ENCODE measurements around the gene RAB11FIP4.

Gene RAB11FIP4

DNA sequence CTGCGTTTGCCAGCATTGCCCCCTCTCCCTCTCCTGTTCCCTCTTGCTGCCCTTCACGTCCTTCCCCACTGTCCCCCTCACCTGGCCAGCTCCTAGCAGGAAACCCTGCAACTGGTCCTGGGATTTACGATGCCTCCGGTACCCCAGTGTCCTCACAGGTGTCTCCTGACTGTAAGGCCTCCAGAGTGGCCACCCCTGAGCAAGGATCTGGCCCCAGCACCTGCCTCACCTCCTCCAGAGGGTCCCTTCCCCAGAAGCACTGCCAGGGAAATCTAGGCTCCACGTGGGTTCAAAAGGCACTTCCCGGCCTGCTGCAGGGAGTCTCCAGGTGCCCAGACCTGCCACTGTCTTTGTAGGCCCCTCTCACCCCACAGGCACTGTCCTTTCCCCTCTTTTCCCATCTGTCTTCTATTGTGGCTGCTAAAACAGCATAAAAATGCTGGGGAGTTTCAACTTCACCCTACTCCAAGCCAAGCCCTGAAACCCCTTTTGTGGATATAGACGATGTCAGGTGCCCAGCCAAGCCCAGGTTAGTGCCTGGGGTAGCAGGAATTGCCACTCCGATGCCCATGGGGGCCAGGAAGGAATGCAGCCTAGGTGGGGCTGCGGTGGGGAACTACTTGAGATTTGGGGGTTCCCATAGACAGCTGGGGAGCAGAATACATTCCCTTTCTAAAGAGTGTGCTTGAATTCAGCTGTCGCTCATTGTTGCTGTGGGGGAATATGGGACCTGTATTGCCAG lies 25.7 kb downstream of the RAB11FIP4 start:
- Histone ChIP-seq H3K27me3 (ENCODE audit: insufficient read depth, low read length) (no peaks in the 10 kb centered on the region), H3K4me1 (ENCODE audit: insufficient read depth, low read length) (peaks cover 35% of the 10 kb centered on the region), H3K36me3 (ENCODE audit: insufficient read depth, low read length) (no peaks in the 10 kb centered on the region), H3K4me3 (ENCODE audit: low read length) (no peak overlapping the region), H2AFZ (ENCODE audit: low read depth, low read length) (no peak overlapping the region), H3K9me3 (ENCODE audit: low read length) (no peaks in the 10 kb centered on the region)

DNA sequence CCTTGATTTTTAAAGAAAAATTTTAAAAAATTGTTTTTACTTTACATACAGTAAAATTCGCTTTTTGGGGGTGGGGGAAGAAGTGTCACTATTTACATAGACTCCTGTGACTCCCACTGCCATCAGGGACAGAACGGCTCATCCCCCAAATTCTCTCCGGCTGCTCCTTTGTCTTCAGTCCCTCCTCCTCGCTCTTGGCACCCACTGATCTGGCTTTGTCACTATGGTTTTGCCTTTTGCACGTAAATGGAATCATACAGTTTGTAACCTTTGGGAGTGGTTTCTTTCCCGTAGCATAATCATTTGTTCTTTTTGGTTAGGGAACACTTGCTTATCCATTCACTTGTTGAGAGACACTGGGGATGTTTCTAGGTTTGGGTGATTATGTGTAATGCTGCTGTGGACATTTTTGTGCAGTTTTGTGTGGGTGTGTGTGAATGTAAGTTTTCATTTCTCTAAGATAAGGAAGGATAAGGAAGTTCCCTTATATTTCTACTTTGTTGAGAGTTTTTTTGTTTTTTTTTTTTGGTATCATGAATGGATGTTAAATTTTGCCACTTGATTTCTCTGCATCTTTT lies 27.4 kb downstream of the RAB11FIP4 start:
- Histone ChIP-seq H2AFZ (ENCODE audit: low read depth, low read length) (no peak overlapping the region), H3K4me3 (ENCODE audit: low read length) (no peak overlapping the region), H3K36me3 (ENCODE audit: insufficient read depth, low read length) (no peaks in the 10 kb centered on the region), H3K9me3 (ENCODE audit: low read length) (no peaks in the 10 kb centered on the region), H3K27me3 (ENCODE audit: insufficient read depth, low read length) (no peaks in the 10 kb centered on the region), H3K4me1 (ENCODE audit: insufficient read depth, low read length) (peaks cover 30% of the 10 kb centered on the region)

DNA sequence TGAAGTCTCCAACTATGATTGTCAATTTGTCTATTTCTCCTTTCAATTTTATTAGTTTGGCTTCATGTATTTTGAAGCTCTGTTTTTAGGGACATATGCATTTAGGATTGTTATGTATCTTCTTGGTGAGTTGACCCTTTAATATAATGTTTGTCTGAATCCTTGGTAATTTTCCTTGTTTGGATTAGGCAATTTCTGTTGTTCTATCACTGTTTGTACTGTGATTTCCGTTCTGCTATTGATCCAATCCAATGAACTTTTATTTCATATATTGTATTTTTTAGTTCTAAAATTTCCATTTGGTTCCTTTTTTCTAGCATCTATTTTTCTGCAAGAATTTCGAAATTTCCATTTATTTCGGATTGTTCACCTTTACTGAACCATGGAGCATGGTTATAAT lies 31.0 kb downstream of the RAB11FIP4 start:
- no peaks in the 10 kb centered on the region for H3K9me3 ChIP-seq (ENCODE audit: low read length)
- H3K4me1 ChIP-seq (ENCODE audit: insufficient read depth, low read length), result peaks cover 11% of the 10 kb centered on the region
- no peaks in the 10 kb centered on the region for H3K36me3 ChIP-seq (ENCODE audit: insufficient read depth, low read length)
- H2AFZ ChIP-seq (ENCODE audit: low read depth, low read length), result no peak overlapping the region
- no peaks in the 10 kb centered on the region for H3K27me3 ChIP-seq (ENCODE audit: insufficient read depth, low read length)
- no peak overlapping the region for H3K4me3 ChIP-seq (ENCODE audit: low read length)

DNA sequence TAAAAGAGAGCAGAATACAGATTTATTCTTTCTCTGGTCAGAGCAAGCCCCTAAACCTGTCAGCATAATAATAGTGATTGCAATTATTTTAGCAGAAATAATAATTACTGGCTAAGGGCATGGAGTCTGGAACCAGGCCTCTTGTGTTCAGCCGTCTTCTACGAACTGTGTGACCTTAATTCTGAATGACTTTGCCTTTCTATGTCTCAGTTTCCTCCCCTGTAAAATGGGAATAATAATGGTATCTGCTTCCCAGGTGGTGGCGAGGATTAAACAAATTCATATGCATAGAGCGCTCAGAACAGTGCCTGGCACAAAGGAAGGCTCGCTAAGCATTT lies 33.4 kb downstream of the RAB11FIP4 start:
- Histone ChIP-seq H3K4me1 (ENCODE audit: insufficient read depth, low read length) (peaks cover 6% of the 10 kb centered on the region), H3K4me3 (ENCODE audit: low read length) (no peak overlapping the region), H3K36me3 (ENCODE audit: insufficient read depth, low read length) (no peaks in the 10 kb centered on the region)

DNA sequence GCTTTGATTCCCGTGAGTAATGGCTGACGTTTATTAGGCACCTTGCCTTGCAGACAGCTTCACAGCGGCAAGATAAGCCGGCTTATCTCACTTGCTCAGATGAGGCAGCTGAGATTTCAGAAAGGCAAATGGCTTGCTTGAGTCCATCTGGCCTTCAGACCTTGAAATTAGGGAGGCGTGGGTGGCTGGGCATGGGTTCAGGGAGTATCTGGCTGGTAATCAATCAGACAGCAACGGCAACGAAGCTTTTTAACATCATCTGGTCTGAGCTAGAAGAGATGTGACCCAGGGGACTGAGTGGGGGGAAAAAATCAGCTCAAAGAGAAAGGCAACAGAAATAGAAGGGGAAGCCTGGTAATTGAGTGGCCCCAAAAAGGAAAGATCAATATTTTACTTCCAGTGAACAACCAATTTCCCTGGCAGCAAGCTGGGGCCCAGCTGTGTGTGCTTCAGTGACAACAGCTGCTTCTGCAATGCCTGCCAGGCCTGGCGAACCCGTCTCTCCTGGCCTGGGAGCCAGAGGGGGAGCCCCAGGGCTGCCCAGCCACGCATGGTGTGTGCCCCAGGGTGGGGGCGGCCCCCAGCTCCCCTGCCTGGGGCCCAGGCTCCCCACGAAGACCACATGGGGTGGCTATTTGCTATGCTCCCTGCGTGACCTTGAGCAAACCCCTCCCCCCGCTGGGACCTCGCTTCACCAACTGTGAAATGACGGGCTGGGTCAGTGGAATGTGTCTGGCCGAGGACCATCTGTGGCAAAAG lies 34.0 kb downstream of the RAB11FIP4 start:
- Histone ChIP-seq H3K4me3 (ENCODE audit: low read length) (no peak overlapping the region), H2AFZ (ENCODE audit: low read depth, low read length) (no peak overlapping the region), H3K9me3 (ENCODE audit: low read length) (no peaks in the 10 kb centered on the region), H3K27me3 (ENCODE audit: insufficient read depth, low read length) (no peaks in the 10 kb centered on the region), H3K4me1 (ENCODE audit: insufficient read depth, low read length) (peaks cover 6% of the 10 kb centered on the region), H3K36me3 (ENCODE audit: insufficient read depth, low read length) (no peaks in the 10 kb centered on the region)

More for the DNA sequence above, 33.4 kb downstream of the RAB11FIP4 start:
- no peaks in the 10 kb centered on the region for H3K9me3 ChIP-seq (ENCODE audit: low read length)
- no peak overlapping the region for H2AFZ ChIP-seq (ENCODE audit: low read depth, low read length)
- H3K27me3 ChIP-seq (ENCODE audit: insufficient read depth, low read length), result no peaks in the 10 kb centered on the region

DNA sequence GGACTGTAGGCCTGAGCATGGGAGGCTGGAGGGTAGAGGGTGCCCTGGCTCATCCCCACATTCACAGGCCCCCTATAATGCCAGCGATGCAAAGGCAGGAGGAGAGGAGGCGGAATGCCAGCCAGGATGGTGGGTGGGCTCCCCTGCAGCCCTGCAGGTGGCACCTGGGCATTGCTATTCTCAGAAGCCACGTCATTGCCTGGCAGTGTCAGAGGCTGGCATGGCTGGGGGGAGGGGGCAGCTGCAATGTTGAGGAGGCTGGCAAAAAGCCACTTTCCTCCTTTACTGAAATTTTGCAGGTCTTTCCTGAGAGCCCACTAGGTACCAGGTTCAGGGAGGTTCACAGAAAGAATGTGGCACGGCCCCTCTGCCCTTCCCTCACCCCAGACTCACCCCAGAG lies 36.2 kb downstream of the RAB11FIP4 start:
- H2AFZ ChIP-seq (ENCODE audit: low read depth, low read length), result no peak overlapping the region
- no peaks in the 10 kb centered on the region for H3K36me3 ChIP-seq (ENCODE audit: insufficient read depth, low read length)
- H3K4me3 ChIP-seq (ENCODE audit: low read length), result no peak overlapping the region
- peaks cover 11% of the 10 kb centered on the region for H3K4me1 ChIP-seq (ENCODE audit: insufficient read depth, low read length)
- no peaks in the 10 kb centered on the region for H3K27me3 ChIP-seq (ENCODE audit: insufficient read depth, low read length)
- no peaks in the 10 kb centered on the region for H3K9me3 ChIP-seq (ENCODE audit: low read length)

DNA sequence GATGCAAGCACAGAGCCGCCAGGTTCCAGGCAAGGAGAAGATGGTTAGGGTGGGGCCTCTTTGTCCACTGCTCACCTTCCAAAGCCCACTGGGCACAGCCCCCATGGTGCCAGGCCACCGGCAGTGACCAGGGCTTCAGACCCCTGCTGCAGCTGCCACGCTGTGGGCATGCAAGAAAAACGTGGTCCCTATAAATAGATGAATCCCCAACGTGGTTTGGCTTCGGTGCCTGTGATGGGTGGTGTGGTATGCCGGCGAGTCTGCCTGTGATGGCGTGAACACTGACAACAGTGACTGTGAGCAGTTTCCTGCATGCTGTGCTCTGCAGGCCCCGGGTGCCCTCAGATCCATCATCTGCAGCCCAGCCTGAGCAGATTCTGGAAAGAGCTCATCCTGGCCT lies 36.6 kb downstream of the RAB11FIP4 start:
- Histone ChIP-seq H3K27me3 (ENCODE audit: insufficient read depth, low read length) (no peaks in the 10 kb centered on the region), H3K9me3 (ENCODE audit: low read length) (no peaks in the 10 kb centered on the region), H3K4me1 (ENCODE audit: insufficient read depth, low read length) (peaks cover 11% of the 10 kb centered on the region), H2AFZ (ENCODE audit: low read depth, low read length) (no peak overlapping the region), H3K4me3 (ENCODE audit: low read length) (no peak overlapping the region), H3K36me3 (ENCODE audit: insufficient read depth, low read length) (no peaks in the 10 kb centered on the region)

DNA sequence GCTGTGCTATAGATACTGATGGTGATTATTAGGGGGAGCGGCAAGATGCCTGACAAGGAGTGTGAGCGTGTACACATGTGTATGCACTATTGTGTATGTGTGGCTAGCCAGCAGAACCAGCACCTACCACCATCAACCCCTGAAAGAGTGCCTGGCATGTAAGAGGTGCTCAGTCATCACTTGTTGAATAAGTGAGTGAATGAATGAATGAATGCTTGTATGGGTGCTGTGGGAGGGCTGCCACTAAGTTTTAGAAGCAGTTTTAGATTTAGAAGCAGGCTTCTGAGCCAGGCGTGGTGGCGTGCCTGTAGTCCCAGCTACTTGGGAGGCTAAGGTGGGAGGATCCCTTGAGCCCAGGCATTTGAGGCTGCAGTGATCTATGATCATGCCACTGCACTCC lies 37.0 kb downstream of the RAB11FIP4 start:
- Histone ChIP-seq H2AFZ (ENCODE audit: low read depth, low read length) (no peak overlapping the region), H3K9me3 (ENCODE audit: low read length) (no peaks in the 10 kb centered on the region), H3K4me3 (ENCODE audit: low read length) (no peak overlapping the region), H3K4me1 (ENCODE audit: insufficient read depth, low read length) (peaks cover 11% of the 10 kb centered on the region), H3K27me3 (ENCODE audit: insufficient read depth, low read length) (no peaks in the 10 kb centered on the region), H3K36me3 (ENCODE audit: insufficient read depth, low read length) (no peaks in the 10 kb centered on the region)

DNA sequence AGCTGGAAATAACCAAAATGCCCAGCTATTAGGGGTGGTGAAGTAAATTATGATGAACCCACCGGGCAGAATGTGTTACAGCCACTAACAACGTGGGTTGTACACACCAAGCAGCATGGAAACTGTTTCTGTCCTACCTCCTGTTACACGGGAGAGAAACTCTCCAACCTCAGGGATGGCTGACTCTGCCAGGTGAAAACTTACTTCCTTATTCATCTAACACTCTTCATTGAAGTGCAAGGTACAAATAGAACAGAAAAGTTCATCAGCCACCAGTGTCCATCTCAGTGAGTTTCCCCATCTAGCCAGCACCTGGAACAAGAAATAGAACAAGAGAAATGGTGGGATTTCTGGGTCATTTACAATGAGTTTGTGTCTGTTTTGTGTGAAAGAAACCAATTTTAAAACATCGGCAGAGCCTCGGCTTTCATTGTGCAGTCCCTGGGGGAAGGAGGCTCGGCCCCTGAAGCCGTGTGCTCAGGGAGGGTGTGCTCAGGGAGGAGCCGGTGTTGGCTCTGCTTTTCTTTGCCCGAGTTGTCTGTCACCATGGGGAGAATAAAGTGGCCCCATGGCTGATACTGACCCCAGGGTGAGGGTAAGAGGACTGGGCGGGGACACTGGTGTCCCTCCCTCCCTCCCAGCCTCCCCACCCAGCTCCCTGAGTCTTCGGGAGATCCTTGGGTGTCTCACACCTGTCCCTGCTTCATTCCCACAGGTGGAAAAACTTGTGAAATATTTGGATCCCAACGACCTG lies 39.8 kb downstream of the RAB11FIP4 start:
- Histone ChIP-seq H3K4me1 (ENCODE audit: insufficient read depth, low read length) (peaks cover 5% of the 10 kb centered on the region), H3K9me3 (ENCODE audit: low read length) (no peaks in the 10 kb centered on the region), H3K4me3 (ENCODE audit: low read length) (no peak overlapping the region), H2AFZ (ENCODE audit: low read depth, low read length) (no peak overlapping the region), H3K36me3 (ENCODE audit: insufficient read depth, low read length) (no peaks in the 10 kb centered on the region), H3K27me3 (ENCODE audit: insufficient read depth, low read length) (no peaks in the 10 kb centered on the region)

DNA sequence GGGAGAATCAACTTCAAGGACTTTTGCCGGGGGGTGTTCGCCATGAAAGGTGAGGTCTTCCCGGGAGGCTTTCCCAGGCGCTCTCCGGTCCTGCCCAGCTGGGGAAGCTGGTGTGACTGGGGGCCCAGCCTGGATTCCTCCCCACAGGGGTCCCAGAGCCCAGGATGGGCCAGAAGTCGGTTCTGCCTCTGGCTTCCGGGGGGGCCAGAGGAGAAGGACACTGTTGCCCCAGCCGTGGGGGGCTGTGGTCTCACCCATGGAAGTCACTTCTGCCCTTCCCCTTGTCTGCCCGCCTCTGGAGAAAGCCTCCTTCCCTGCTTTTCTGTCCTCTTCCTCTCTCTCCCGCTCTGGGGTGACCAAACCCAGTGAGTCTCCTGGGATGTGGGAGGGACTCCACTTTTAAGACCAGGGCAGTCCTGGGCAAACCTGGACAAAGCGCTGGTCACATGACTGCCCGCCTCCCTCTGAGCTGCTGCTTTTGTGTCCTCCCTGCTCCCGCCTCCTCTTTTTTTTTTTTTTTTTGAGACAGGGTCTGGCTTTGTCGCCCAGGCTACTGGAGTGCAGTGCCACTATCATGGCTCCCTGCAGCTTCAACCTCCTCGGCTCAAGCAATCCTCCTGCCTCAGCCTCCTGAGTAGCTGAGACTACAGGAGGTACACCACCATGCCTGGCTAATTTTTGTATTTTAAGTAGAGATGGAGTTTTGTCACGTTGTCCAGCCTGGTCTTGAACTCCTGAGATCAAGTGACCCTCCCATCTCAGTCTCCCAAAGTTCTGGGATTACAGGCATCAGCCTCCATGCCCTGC lies 40.6 kb downstream of the RAB11FIP4 start:
- Histone ChIP-seq H3K27me3 (ENCODE audit: insufficient read depth, low read length) (no peaks in the 10 kb centered on the region), H3K9me3 (ENCODE audit: low read length) (no peaks in the 10 kb centered on the region), H3K4me3 (ENCODE audit: low read length) (no peak overlapping the region), H2AFZ (ENCODE audit: low read depth, low read length) (no peak overlapping the region), H3K4me1 (ENCODE audit: insufficient read depth, low read length) (peaks cover 5% of the 10 kb centered on the region), H3K36me3 (ENCODE audit: insufficient read depth, low read length) (no peaks in the 10 kb centered on the region)

DNA sequence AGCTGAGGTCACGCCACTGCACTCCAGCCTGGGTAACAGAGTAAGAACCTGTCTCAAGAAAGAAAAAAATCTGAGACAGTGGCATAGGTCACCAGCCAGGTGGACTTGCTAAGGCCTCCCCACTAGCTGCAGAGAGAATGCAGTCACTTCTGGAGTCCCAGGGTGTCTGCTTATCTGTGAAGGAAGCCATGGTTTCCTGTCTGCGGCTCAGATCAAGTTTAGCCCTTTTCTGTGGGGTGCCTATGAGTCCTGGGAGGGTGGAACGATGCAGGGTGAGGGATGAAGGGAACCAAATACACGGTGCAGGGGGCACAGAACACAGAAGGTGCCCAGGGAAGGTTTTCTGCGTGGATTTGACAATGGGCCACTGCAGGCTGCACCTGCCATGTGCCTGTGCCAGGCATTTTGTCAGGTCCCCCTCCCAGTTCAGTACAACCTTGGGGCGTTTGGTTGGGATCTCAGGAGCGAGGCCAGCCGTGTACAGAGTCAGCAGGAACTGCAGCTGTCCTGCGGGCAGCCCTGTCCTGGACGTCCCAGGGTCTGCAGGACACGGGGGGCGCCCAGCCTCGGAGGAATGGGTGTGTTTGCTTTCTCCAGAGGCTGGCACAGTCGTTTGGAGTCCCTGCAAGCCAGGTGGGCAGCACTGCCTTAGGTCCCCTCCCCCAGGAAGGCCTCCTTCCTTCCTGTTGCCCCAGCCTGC lies 41.8 kb downstream of the RAB11FIP4 start:
- H2AFZ ChIP-seq (ENCODE audit: low read depth, low read length), result no peak overlapping the region
- peaks cover 5% of the 10 kb centered on the region for H3K4me1 ChIP-seq (ENCODE audit: insufficient read depth, low read length)
- no peak overlapping the region for H3K4me3 ChIP-seq (ENCODE audit: low read length)
- H3K27me3 ChIP-seq (ENCODE audit: insufficient read depth, low read length), result no peaks in the 10 kb centered on the region
- no peaks in the 10 kb centered on the region for H3K9me3 ChIP-seq (ENCODE audit: low read length)
- no peaks in the 10 kb centered on the region for H3K36me3 ChIP-seq (ENCODE audit: insufficient read depth, low read length)

Data from neuron (in vitro differentiated cells).